Naive thymus-derived CD8-positive, alpha-beta T cell (primary cell): ENCODE results near the gene YJU2. TPM values are rescaled to one million over a fixed set of nuclear protein-coding genes. Genes with fewer than 3 reads are reported as not detected.
A peak's percentile ranks its signal among the peaks of the same experiment; 100 is the strongest.
"Not testable (repeated sequence)": the region's sequence is repeated elsewhere in the genome, so short reads cannot be mapped to it uniquely, and the experiment has no call there.

Source experiments
- ATAC-seq, 2 donors: fragments of 150-1000 bp; cut with Tn5 transposase in 1 of 2; sonication (Bioruptor Pico), chemical (Tn5 transposase) in 1 of 2; 1 replicate in 1 of 2; 2 replicates in 1 of 2; pipeline ENCODE4 v1.10.0; 2021; ENCODE audit warnings: mild to moderate bottlenecking in 2 of 2, moderate library complexity in 2 of 2
- POLR2A ChIA-PET: fragments of 350-600 bp; sonication (Branson Sonifier 250); formaldehyde crosslinking; loops from one replicate; lab custom pipeline; 2021; ENCODE audit warnings: antibody characterized with exemption; lab: Charles Lee
- DNase-seq, 10 donors: peaks; one replicate each; pipeline versions ENCODE4 v3.0.0 to v3.0.0-alpha.2; 2020 to 2022
- H3K27ac Mint-ChIP-seq, 10 donors: one replicate each; pipeline ENCODE4 v1.8.0; 2020 to 2022; ENCODE audit warnings: mild to moderate bottlenecking in 10 of 10, mixed read lengths in 10 of 10, moderate library complexity in 4 of 10, inconsistent platforms in 1 of 10
- H3K27me3 Mint-ChIP-seq, 5 donors: one replicate each; pipeline ENCODE4 v1.8.0; 2021 to 2022; ENCODE audit warnings: mixed read lengths in 5 of 5
- H3K36me3 Mint-ChIP-seq, 3 donors: one replicate each; pipeline ENCODE4 v1.8.0; 2020 to 2022; ENCODE audit warnings: mixed read lengths in 3 of 3, mild to moderate bottlenecking in 2 of 3, inconsistent platforms in 1 of 3
- H3K4me1 Mint-ChIP-seq, 4 donors: one replicate each; pipeline ENCODE4 v1.8.0; 2021 to 2022; ENCODE audit warnings: mixed read lengths in 4 of 4
- H3K4me3 Mint-ChIP-seq, 10 donors: one replicate each; pipeline ENCODE4 v1.8.0; 2020 to 2022; ENCODE audit warnings: mild to moderate bottlenecking in 10 of 10, mixed read lengths in 10 of 10, moderate library complexity in 6 of 10, inconsistent platforms in 1 of 10
- H3K9me3 Mint-ChIP-seq, 9 donors: one replicate each; pipeline ENCODE4 v1.8.0; 2020 to 2022; ENCODE audit warnings: mixed read lengths in 9 of 9, mild to moderate bottlenecking in 3 of 9, inconsistent platforms in 1 of 9, moderate library complexity in 1 of 9
- polyA plus RNA-seq, 3 donors: library from polyadenylated mRNA; unstranded; fragments of 300-500 nt; fragmentation: Illumina TruSeq; gene quantifications; one replicate each; pipeline ENCODE4 v1.2.3, GENCODE V29; 2021
- total RNA-seq, 8 experiments: library from RNA in 2 of 8; stranded (reverse) in 2 of 8; gene quantifications; one replicate each; pipeline ENCODE4 v1.2.3 and lab custom pipeline; 2021 to 2026

The YJU2 gene
- total and polyA plus RNA-seq, 5 experiments from 2014 or later: 20.2 to 35.3 (median 32.9) TPM

DNA sequence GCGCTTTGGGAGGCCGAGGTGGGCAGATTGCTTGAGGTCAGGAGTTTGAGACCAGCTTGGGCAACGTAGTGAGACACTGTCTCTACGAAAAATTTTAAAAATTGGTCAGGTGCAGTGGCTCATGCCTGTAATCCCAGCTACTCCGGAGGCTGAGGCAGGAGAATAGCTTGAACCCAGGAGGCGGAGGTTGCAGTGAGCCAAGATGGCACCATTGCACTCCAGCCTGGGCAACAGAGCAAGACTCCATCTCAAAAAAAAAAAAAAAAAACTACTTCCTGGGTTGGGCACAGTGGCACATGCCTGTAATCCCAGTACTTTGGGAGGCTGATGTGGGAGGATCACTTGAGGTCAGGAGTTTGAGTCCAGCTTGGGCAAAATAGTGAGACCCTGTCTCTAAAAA is 15.4 kb upstream of the YJU2 start:
- H3K4me1 Mint-ChIP-seq, ATAC-seq, H3K27ac Mint-ChIP-seq, H3K4me3 Mint-ChIP-seq, H3K36me3 Mint-ChIP-seq, DNase-seq, H3K9me3 Mint-ChIP-seq: not testable (repeated sequence)
- POLR2A ChIA-PET: interaction anchor here (1.7 kb wide), 1 partner anchor 16 kb away, joined by 3 read pairs; the partner anchor contains the start of gene YJU2
- H3K27me3 Mint-ChIP-seq: peaks cover 5 to 28% (median 8%) of the 10 kb centered on the region in 5 donors

- POLR2A ChIA-PET: interaction anchor here (0.7 to 1.7 kb wide), 4 partner anchors 15 to 754 kb away, joined by 3 to 4 read pairs (median 4); partner anchors contain the start of gene YJU2
- not testable (repeated sequence) for H3K9me3 Mint-ChIP-seq
Observed at GRCh38 chr19:4232139-4232538, 14.7 kb upstream of the YJU2 start.

DNA sequence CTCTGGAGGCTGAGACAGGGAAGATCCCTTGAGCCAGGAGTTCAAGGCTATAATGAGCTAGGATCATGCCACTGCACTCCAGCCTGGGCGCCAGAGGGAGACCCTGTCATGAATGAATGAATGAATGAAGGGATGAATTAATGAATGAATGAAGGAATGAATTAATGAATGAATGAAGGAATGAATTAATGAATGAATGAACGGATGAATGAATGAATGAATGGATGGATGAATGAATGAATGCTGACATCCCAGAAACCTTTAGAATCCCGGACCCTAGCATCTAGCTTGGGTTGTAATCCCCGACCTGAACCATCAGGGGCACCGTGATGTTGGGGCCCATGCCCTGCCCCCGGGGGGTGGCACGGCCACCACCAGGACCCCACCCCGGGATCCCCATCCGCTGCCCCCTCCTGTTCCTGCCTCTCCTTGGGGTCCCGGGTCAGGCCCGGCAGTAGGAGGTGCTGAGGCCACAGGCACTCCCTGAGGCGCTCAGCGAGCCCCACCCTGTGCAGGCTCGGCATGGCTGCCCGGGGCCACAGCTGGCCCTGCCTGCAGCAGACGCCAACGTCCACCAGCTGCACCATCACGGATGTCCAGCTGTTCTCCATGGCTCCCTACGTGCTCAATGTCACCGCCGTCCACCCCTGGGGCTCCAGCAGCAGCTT is 14.1 kb upstream of the YJU2 start:
- POLR2A ChIA-PET: interaction anchor here (0.7 to 1.7 kb wide), 3 partner anchors 14 to 755 kb away, joined by 3 to 4 read pairs (median 3); partner anchors contain the start of gene YJU2
- H3K27ac Mint-ChIP-seq: no peak overlapping the region
- ATAC-seq (no peak), DNase-seq (no peak)
- no peaks in the 10 kb centered on the region for H3K36me3 Mint-ChIP-seq
- peaks cover 0 to 4% (median 3%) of the 10 kb centered on the region in 4 donors for H3K4me1 Mint-ChIP-seq
- no peak overlapping the region for H3K4me3 Mint-ChIP-seq
- H3K27me3 Mint-ChIP-seq: peaks cover 5 to 29% (median 8%) of the 10 kb centered on the region in 5 donors
- H3K9me3 Mint-ChIP-seq: no peaks in the 10 kb centered on the region

More at GRCh38 chr19:4232139-4232538, 14.7 kb upstream of the YJU2 start:
- H3K27ac Mint-ChIP-seq, DNase-seq, ATAC-seq, H3K36me3 Mint-ChIP-seq, H3K4me3 Mint-ChIP-seq, H3K4me1 Mint-ChIP-seq: not testable (repeated sequence)
- peaks cover 5 to 29% (median 8%) of the 10 kb centered on the region in 5 donors for H3K27me3 Mint-ChIP-seq

DNA sequence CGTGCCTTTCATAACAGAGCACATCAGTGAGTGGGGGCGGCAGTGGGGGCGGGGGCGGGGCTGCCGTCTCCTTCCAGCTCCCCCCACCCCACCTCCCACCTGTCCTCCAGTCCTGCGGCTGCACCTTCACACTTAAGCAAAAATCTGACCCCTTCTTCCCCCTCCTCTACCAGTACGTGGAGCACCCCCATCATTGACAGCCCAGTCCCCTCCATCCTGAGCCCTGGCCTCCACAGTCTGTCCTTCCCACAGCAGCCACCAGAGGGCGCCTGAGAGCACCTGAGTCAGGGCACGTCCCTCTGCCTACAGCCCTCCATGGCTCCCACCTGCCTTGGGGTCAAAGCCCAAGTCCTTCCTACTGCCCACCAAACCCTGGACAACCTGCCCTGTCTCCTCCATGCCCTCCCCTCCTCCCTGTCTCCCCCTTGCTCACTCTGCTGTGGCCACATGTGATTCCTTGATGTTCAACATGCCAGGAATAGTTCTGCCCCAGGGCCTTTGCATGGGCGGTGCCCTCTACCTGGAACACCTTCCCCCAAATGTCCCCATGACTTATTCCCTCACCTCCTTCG is 13.5 kb upstream of the YJU2 start:
- peaks cover 0 to 4% (median 3%) of the 10 kb centered on the region in 4 donors for H3K4me1 Mint-ChIP-seq
- H3K9me3 Mint-ChIP-seq: no peaks in the 10 kb centered on the region
- H3K4me3 Mint-ChIP-seq: no peak overlapping the region
- DNase-seq (peak; percentile 42 to 76 (median 56)), ATAC-seq (peak; percentile 72 to 77)
- H3K36me3 Mint-ChIP-seq: no peaks in the 10 kb centered on the region
- H3K27ac Mint-ChIP-seq: no peak overlapping the region
- POLR2A ChIA-PET: interaction anchor here (1.7 kb wide), 1 partner anchor 14 kb away, joined by 3 read pairs; the partner anchor contains the start of gene YJU2
- H3K27me3 Mint-ChIP-seq: peaks cover 5 to 29% (median 8%) of the 10 kb centered on the region in 5 donors

DNA sequence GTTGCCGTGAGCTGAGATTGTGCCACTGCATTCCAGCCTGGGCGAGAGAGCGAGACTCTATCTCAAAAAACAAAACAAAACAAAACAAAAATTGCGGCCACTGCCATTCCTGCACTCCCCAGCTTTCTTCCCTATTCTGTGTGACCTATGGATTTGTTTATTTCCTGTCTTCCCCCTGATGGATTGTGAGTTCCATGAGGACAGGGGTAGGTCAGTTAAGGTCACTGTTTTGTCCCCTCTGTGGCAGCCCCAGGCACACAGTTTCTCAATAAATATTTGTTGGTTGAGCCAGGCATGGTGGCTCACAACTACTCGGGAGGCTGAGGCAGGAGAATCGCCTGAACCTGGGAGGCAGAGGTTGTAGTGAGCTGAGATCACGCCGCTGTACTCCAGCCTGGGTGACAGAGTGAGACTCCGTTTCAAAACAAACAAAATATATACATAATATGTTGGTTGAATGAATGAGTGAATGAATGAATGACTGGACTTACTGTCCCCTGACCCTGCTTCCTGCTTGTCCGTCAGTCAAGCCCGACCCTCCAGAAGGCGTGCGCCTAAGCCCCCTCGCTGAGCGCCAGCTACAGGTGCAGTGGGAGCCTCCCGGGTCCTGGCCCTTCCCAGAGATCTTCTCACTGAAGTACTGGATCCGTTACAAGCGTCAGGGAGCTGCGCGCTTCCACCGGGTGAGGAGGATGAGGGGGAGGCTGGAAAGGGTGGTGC is 12.6 kb upstream of the YJU2 start:
- Mint-ChIP-seq H3K4me1 (peaks cover 0 to 4% (median 3%) of the 10 kb centered on the region in 4 donors), H3K27me3 (peaks cover 5 to 32% (median 8%) of the 10 kb centered on the region in 5 donors), H3K4me3 (no peak overlapping the region), H3K9me3 (no peaks in the 10 kb centered on the region), H3K27ac (peak overlapping the region in 1 of 10 donors; percentile 29), H3K36me3 (no peaks in the 10 kb centered on the region)
- POLR2A ChIA-PET: no interaction called here
- DNase-seq (no peak), ATAC-seq (no peak)

DNA sequence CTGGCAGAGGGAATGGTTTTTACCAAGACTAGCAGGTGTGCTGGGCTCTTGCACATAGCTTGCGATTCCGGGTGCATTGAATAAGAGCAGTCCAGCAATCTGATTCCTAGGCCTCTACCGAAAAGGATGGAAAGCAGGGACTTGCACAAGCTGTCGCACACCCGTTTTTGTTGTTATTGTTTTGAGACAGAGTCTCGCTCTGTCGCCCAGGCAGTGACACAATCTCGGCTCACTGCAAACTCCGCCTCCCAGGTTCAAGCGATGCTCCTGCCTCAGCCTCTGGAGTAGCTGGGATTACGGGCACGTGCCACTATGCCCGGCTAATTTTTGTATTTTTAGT is 12.0 kb upstream of the YJU2 start:
- Mint-ChIP-seq H3K4me3 (no peak overlapping the region), H3K36me3 (no peaks in the 10 kb centered on the region), H3K27ac (no peak overlapping the region), H3K4me1 (peaks cover 0 to 2% (median under 1%) of the 10 kb centered on the region in 4 donors), H3K9me3 (no peaks in the 10 kb centered on the region), H3K27me3 (peaks cover 4 to 27% (median 5%) of the 10 kb centered on the region in 5 donors)
- no peak for ATAC-seq
- POLR2A ChIA-PET: interaction anchor here (0.5 kb wide), 1 partner anchor 29 kb away, joined by 4 read pairs; no protein-coding TSS in a partner anchor
- no peak for DNase-seq

- POLR2A ChIA-PET, ATAC-seq, H3K27ac Mint-ChIP-seq, H3K9me3 Mint-ChIP-seq, H3K4me1 Mint-ChIP-seq, DNase-seq, H3K36me3 Mint-ChIP-seq, H3K4me3 Mint-ChIP-seq: not testable (repeated sequence)
- peaks cover 4 to 19% (median 5%) of the 10 kb centered on the region in 5 donors for H3K27me3 Mint-ChIP-seq
Observed at GRCh38 chr19:4237510-4237909, 9.4 kb upstream of the YJU2 start.

GRCh38 chr19:4238831-4239230 is 8.0 kb upstream of the YJU2 start:
- Mint-ChIP-seq H3K9me3 (peaks cover 0 to 10% (median 5%) of the 10 kb centered on the region in 9 donors), H3K27ac (no peak overlapping the region), H3K4me1 (no peaks in the 10 kb centered on the region), H3K36me3 (no peaks in the 10 kb centered on the region), H3K4me3 (no peak overlapping the region), H3K27me3 (peaks cover 0 to 12% (median 3%) of the 10 kb centered on the region in 5 donors)
- DNase-seq: no peak
- POLR2A ChIA-PET: no interaction called here
- no peak for ATAC-seq

DNA sequence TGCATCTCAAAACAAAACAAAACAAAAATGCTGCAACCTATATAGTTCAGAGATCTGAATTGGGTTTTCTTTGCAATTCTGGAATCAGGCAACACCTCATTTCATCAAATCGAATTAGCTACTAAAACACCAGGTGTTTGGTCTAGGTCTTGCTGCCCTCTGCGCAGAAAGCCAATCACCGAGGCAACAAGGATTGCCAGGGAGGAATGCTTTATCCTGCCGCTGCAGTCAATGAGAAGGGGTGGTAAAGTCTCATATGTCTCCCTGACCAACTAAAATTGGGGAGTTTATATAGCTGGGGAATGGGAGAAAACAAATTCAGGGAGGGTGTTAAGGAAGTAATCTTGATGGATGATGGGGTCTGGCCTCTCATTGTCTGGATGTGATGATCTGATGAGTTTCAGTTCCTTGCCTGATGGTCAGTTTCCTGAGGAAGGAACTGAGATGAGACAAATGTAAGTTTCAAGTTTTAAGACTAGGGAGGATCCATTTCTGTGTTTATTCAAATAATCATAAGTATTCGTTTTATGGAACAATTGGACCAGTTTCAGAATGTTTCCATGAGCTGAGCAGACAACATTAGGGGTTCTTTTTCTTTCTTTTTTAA is 5.0 kb upstream of the YJU2 start:
- Mint-ChIP-seq H3K9me3 (peaks cover 0 to 10% (median 5%) of the 10 kb centered on the region in 9 donors), H3K27ac (no peak overlapping the region), H3K36me3 (no peaks in the 10 kb centered on the region), H3K27me3 (peaks cover 0 to 3% (median 1%) of the 10 kb centered on the region in 5 donors), H3K4me3 (no peak overlapping the region), H3K4me1 (peaks cover 3 to 8% (median 6%) of the 10 kb centered on the region in 4 donors)
- ATAC-seq (no peak), DNase-seq (no peak)
- POLR2A ChIA-PET: interaction anchor here (0.7 kb wide), 1 partner anchor 462 kb away, joined by 3 read pairs; no protein-coding TSS in a partner anchor

DNA sequence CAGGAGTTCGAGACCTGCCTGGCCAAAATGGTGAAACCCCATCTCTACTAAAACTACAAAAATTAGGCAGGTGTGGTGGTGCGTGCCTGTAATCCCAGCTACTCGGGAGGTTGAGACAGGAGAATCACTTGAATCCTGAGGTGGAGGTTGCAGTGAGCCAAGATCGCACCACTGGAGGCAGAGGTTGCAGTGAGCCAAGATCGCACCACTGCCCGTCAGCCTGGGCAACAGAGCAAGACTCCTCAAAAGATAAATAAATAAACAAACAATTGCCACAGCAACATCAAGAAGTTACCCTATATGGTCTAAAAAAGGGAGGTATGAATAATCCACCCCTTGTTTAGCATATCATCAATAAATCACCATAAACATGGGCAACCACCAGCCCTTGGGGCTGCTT is 942 bp upstream of the YJU2 start:
- not testable (repeated sequence) for H3K9me3 Mint-ChIP-seq, H3K27me3 Mint-ChIP-seq, ATAC-seq, DNase-seq
- peak overlapping the region in 5 of 10 donors; percentile 14 to 100 (median 95) for H3K4me3 Mint-ChIP-seq
- peaks cover 11 to 25% (median 20%) of the 10 kb centered on the region in 4 donors for H3K4me1 Mint-ChIP-seq
- POLR2A ChIA-PET: interaction anchor here (0.6 to 2.0 kb wide), 3 partner anchors 97 to 226 kb away, joined by 5 to 14 read pairs (median 14); partner anchors contain the start of genes HDGFL2 and MPND
- H3K36me3 Mint-ChIP-seq: peaks cover 8 to 22% (median 15%) of the 10 kb centered on the region in 3 donors
- peak overlapping the region in 6 of 10 donors; percentile 36 to 99 (median 88) for H3K27ac Mint-ChIP-seq

DNA sequence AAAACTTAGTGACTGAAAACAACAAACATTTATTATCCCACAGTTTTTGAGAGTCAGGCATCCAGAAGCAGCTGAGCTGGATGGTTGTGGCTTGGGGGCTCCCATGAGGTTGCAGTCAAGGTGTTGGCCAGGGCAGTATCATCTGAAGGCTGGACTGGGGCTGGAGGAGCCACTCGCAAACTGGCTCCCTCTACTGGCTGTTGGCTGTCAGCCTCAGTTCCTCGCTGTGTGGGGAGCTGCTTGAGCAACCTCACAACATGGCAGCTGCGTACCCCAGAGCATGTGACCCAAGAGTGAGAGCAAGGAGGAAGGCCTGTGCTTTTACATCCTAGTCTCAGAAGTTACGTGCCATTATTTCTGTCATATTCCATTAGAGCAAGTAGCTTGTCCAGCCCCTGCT is 9.7 kb downstream of the YJU2 start:
- POLR2A ChIA-PET: interaction anchor here (1.9 kb wide), 1 partner anchor 10 kb away, joined by 6 read pairs; the partner anchor contains the start of gene YJU2
- Mint-ChIP-seq H3K27ac (no peak overlapping the region), H3K27me3 (no peaks in the 10 kb centered on the region), H3K4me1 (peaks cover 0 to 7% (median 3%) of the 10 kb centered on the region in 4 donors), H3K4me3 (no peak overlapping the region), H3K36me3 (peaks cover 6 to 90% (median 47%) of the 10 kb centered on the region in 3 donors), H3K9me3 (no peaks in the 10 kb centered on the region)
- ATAC-seq: no peak
- DNase-seq: no peak

DNA sequence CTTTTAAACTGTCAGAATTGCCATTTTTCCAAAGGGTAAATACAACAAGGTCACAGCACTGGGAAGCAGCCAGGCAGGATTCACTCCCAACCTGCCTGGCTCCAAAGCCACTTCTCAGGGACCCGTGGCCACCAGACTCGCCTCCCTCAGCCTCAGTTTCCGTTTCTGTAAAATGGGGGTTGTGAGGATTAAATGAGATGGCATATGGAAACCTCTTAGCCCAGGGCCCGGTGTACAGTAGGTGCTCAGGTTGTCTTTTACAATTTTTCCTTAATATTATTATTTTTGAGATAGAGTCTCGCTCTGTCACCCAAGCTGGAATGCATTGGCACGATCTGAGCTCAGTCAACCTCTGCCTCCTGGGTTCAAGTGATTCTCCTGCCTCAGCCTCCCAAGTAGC is 10.1 kb downstream of the YJU2 start:
- DNase-seq (no peak), ATAC-seq (no peak)
- Mint-ChIP-seq H3K36me3 (peaks cover 6 to 90% (median 45%) of the 10 kb centered on the region in 3 donors), H3K27ac (no peak overlapping the region), H3K27me3 (no peaks in the 10 kb centered on the region), H3K9me3 (no peaks in the 10 kb centered on the region), H3K4me1 (peaks cover 0 to 7% (median 3%) of the 10 kb centered on the region in 4 donors), H3K4me3 (no peak overlapping the region)
- POLR2A ChIA-PET: interaction anchor here (1.9 kb wide), 1 partner anchor 10 kb away, joined by 6 read pairs; the partner anchor contains the start of gene YJU2
